ENCODE data around the gene CEP78.
"Not testable (repeated sequence)": the region's sequence is repeated elsewhere in the genome, so short reads cannot be mapped to it uniquely, and the experiment has no call there.

Gene CEP78

DNA sequence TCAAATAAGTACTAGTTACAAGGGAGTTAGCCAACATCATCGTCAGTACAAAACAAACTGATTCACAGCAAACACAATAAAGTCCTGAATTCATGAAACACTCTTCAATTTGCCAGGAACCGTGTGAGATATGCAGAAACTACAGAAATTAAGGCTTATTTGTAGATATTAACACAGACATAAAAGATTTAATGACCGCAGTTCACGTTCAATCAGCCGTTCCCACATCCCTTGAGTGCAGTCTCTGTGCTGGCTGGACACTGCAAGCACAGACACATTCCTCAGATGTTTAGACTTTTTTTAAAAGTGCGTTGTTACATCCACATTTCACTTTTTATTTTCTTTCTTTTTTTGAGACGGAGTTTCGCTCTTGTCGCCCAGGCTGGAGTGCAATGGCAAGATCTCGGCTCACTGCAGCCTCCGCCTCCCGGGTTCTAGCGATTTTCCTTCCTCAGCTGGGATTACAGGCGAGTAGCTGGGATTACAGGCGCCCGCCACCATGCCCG, 566 bp upstream of the CEP78 start:
- no peak for DNase-seq

DNA sequence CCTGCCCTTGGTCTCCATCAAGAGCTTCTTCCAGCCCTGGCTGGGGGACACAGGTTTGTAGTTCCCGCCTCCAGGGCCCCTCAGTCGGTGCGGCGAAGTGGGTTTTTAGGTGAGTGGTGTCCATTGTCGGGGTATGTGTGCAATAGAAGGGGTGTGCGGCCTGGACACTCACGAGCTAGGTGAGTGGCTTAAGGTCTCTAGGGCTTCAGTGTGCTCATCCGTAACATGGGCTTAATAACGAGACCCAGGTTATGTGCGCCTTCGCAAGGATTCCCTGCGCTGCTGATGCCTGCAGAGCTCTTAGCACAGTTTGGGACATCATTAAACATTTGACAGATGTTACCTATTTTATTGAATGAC, 656 bp downstream of the CEP78 start:
- DNase-seq = peak; percentile 21

DNA sequence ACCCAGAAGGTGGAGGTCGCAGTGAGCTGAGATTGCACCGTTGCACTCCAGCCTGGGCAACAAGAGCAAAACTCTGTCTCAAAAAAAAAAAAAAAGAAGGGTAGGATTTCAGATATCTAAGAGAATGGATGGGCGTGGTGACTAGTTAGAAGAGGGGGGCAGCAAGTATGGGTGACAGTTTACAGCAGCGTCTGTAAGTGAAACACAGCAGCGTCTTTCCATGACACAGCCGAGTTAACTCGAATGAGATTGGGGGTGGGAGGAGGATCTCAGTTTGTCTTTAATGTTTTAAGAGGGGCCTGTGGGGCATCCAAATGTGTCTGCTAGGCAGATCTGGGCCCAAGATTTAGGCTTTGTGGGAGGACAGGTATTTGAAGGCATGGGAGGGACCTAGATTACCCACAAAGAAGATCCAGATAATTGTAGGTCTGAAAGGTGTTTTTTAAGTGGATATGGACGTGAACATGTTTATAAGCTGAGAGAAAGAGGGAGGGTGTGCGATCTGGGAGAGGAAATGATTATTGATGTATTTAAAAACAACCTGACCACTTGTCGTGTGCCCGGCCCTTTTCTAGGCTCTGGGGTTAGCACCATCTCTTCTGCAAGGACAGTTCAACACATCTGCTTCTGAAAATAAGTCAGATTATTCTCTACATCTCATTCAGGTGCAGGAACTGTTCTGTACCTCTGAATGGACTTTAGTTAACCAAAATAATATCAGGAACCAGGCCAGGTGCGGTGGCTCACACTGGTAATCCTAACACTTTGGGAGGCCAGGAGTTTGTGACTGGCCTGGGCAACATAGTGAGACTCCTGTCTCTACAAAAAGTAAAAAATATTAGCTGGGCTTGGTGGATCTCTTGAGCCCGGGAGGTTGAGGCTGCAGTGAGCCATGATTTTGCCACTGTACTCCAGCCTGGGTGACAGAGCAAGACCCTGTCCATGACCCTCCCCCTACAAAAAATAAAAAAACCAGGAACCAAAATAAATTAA, 2.5 kb downstream of the CEP78 start:
- DNase-seq = no peak

DNA sequence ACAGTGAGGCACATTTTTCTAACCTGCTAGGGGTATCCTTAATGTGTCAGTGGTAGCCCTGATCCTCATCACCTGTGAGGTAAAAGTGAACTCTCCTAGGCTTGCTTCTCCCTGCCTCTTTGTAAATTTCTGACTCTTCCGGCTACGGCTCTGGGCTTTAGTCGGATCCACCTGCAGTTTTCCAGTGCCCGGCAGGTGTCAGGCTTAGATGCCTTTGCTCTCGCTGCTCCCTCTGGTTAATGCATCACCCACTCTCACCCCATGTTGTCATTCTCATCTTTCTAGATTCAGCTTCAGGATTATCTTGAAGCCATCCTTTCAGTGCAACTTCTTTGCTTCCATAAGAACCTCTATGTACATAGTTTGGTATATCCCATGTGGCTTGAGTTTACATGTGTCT, 3.6 kb downstream of the CEP78 start:
- DNase-seq = no peak

DNA sequence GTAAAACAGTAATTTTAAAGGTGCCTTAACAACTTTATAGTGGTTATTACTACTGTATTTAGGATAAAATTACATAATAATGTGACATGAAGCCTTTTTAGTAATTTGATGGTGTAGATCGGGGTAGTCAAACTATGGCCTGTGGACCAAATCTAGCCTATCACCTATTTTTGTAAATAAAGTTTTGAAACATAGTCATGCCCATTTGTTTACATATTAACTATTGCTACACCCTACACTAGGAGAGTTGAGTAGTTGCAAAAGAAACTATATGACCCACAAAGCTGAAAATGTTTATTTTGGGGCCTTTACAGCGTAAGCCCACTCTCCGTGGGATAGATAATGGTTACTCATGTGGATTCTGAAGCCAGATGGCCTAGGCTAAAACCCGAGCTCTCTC, 6.2 kb downstream of the CEP78 start:
- DNase-seq = no peak

DNA sequence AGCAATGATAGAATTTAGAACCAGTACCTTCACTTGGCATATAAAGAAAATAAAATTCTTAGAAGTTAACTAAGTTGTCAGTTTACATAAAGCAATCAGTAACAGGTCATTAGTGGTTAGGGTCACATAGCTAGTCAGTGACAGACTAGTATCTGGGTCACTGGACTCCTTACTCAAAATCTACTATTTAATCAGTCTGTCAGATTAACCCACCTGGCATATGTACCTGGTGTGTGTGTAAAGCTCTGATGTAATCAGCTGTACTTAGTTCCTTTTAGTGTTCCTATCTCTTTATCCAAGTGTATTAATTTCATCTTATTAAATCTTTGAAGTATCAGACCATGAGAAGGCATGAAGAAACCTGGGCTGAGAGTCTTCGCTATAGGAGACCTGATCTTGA, 7.3 kb downstream of the CEP78 start:
- DNase-seq = no peak

DNA sequence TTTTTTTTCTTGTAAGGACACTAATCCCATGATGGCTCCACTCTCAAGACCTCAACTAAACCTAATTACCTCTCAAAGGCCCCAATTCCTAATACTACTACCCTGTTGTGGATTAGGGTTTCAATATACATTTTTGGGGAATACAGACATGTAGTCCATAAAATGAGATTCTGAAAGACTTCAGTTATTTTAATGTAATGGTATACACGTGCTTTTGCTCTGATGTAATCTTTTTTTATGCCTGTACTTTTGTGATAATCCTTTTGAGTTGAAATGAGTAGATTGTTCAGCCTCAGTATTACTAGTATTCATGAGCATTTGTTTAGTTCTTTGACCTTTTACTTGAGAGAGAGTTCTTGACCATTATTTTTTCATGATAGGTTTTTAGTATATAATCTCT, 9.5 kb downstream of the CEP78 start:
- no peak for DNase-seq

DNA sequence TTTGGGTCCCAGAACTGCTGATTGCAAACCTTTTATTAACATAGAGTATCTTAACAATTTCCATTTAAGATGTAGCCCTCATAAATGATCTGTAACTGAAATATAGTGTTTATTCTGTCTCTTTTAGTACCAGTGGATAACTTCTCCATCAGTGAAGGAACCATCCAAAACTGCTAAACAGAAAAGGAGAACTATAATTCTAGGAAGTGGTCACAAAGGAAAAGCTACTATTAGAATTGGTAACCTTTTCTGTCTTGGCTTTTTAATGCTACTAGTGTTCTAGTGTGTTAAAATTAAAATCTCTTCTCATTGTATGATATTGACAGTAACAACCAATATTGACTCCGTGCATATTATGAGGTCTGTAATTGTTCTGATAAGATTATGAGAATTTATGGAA, 12.8 kb downstream of the CEP78 start:
- DNase-seq = no peak

DNA sequence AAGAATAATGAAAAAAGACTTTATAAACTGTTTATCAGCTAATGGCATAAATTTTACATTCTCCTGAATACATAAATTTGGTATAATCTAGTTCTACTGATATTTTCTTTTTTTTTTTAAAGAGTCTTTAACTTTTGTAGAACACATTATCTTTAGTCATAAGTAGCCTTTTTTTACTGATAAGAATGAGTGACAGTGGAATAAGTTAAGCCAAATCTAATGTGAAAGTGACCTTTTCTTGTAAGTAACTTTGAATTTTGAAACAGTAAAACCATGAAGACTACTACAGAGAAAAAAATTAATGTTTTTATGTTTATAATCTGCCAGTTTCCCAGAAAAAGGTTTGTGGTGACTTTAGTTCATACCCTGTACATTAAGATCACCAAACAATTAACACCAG, 13.7 kb downstream of the CEP78 start:
- no peak for DNase-seq

DNA sequence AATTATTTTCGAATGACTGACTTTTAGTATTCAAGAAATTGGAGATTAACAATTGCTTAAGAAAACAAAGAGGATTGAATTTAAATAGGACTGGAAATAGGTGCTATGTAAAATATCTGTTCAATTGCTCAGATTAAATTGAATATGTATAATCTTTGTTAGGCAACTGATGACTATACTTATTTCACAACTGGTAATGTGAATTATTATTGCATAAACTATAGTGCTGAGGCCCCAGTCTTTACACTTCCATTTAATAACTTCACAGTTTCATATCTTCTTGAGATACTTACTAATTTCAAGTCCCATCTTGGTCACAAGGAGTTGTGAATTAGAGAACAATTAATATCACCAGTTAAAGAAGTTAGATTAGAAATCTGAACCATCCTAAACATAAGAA, 16.7 kb downstream of the CEP78 start:
- DNase-seq = no peak

DNA sequence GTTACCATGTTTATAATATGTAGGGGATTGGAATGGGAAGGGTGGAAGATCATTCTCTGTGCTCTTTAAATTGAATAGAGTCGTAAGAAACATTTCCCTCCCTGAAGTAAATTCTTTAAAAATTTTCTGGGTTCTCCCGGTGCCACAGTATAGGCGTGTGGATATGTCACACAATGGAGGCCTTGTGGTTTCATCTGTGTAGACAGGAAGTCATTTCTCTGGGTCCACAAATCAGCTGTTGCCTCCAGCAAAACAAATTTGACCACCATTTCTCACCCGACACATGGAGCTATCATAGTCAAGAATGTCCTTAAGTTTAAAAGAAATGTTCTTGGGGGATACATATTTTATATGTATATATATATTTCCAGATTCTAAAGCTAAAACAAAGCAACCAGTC, 17.4 kb downstream of the CEP78 start:
- no peak for DNase-seq

DNA sequence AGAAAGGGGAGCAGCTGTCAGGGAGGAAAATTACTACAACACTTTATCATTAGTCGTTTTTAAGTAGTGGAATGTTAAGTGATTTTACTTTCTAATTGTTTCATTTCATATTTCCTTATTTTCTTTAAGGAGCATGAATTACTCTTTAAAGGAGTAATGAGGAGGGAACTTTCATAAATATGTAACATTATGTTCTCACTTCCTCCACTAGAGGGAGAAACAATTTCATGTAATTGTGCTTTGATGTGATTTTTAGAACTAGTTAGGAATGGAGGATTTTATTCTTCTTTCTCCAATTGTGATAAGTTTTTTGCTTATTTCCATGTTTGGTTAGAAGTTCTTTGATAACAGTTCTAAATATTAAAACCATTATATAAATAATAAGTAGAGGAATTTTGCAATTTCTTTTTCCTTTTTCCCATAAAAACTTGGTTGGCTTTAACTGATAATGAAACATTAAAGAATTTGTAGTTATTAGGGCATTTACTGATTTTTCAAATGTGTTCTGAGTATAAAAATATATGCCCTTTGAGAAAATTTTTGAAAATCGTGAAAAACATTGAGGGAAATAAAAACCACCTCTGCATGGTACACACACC, 25.6 kb downstream of the CEP78 start:
- peak; percentile 12 for DNase-seq

DNA sequence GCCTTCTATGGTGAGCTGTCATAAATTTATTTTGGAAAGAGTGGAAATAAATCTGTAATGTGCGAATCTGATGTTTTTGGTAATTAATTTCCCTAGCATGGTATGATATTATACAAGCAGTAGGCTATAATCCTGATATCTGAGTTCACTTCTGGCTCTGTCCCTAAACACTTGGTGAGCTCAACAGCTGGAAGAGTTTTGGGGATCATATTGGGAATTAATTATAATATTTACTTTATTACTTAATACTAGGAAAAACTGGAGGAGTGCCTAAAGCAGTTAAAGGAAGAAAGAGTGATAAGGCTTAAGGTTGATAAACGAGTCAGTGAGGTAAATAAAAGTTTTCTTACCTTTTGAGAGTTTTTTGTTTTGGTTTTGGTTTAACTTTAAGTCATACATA, 26.8 kb downstream of the CEP78 start:
- DNase-seq = no peak

DNA sequence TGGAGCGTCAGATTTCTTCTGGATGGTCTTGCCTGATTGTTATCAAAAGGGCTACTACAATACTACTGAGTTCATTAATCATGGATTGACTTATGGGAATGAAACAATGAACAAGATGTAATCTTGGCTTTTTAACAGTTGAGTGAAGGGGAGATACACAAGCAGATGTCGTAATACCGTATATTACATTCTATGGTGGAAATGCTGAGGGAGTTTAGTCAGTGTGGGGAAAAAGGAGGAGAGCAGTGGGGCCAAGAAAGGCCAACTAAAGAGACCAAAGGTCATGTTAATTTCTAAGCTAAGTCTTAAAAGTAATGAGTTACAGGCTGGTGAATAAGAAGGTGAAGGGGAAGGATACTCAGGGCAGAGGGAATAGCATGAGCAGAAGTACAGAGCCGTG, 32.0 kb downstream of the CEP78 start:
- DNase-seq = no peak

DNA sequence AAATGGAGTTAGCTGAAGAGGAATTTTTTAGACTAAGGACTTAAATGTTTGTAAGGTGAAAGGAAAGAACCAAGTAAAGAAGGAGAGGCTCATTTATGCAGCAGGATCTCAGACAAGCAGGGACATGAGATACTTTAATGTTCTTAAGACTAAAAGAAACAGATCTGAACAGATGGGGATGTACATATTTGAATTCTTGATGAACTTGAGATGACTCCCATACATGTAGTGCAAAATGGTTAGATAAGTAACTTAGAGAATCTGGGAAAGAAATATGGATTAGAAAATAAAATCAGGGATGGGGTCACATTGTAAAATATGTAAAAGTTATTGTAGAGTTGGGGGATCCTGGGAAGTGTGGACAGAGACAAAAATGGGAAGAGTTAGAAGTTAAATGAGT, 33.9 kb downstream of the CEP78 start:
- DNase-seq = no peak

DNA sequence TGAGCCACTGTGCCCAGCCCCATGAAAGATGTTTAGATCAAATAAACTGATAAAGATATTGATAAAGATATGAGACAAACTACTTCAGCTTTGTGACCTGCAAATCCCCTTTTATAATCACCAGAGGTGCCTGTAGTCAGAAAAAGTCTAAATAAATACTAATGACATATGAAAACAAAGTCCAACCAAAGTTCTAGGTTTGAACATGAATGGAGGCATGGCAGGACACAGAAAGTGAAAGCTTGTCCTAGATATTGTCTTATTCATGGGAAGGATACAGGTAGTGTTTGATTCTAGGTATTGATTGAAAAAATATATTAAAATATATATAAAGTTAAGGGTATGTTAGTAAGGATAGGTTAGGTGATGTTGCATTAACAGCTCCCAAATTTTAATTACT, 36.4 kb downstream of the CEP78 start:
- DNase-seq = no peak

DNA sequence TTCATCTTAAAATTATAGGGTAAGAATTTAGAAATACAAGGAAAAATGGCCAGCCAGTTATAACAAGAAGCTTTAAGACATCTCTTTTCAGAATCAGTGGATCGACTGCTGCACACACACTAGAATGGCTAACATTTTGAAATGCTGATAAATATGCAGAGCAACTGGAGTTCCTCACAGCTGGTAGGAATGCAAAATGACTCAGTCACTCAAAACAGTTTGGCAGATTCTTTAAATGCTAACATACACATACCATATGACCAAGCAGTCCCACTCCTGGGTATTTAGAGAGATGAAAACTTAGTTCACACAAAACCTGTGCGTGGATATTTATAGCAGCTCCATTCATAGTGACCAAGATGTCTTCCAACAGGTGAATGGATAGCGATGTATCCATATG, 37.9 kb downstream of the CEP78 start:
- DNase-seq = no peak

DNA sequence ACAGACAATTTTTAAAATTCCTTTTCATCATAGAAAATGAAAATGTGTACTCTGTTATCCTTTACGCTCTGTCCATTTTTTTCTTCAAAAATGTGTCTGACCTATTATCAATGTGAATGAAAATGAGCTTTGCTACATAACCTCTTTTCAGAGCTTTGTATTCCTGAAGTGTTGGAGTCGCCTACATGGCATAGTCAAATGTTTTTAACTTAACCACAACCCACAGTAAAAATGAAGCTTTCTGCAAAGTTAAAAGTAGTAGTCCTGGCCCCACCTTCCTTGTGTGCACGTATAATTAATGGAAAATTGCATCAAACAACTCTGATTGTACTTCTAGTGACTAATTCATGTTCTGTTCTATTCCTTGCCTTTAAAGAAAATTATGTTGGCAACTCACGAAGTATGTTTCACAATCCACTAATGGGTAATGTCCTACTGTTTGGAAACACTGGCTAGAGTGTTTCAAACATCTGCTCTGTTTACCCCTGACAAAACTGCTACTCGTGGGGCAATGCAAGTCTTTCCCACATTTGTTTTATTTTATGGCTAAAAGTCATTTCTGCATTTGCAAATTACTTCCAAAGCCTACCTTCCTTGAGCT, 42.4 kb downstream of the CEP78 start:
- no peak for DNase-seq

DNA sequence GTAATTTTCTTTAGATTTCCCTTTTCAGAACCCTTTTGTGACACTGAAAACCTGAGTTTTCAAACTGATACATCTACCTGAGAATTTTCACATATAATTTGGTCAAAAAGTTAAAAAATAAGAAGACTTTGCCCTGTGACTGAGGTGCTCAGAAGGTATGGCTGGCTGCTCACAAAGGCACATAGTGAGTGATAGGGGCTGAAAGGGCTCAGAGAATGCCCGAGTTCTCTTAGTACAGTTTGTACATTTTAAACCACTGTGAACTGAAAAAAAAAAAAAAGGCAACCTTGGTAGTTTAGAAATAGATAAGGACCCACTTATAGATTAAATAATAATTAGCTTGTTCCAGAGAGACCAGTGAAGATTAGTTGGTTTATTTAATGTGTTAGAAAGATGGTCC, 42.9 kb downstream of the CEP78 start:
- no peak for DNase-seq

DNA sequence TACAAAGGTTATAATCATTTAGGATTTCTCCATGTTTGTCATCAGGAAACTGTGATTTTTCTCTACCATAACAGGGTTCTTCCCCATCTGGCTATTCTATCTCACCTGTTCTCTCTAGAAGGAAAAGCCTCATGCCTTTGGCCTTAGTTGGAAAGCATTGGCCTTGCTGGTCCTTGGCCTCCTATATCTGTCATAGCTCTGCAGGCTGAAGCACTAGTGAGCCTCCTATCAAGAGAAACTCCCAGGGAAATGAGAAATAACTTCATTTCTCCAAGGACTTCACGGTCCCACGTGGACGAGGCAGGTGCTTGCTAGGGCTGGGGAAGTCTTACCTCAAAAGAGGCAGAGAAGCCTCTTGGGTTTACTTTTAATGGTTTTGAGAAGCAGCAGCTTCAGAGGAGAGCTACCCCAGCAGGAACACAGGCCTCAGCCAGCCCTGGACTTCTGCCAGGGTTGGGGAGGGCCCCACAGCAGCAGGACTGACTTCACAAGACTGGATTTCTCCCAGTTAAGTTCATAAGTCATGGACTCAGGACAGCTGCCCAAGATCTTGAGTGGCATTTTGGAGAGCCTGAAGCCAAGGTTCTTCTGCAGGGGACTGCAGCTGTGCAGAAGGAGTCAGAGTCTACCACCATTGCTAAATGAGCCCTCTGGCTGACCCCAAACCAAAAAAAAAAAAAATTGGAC, 45.2 kb downstream of the CEP78 start:
- DNase-seq = no peak

DNA sequence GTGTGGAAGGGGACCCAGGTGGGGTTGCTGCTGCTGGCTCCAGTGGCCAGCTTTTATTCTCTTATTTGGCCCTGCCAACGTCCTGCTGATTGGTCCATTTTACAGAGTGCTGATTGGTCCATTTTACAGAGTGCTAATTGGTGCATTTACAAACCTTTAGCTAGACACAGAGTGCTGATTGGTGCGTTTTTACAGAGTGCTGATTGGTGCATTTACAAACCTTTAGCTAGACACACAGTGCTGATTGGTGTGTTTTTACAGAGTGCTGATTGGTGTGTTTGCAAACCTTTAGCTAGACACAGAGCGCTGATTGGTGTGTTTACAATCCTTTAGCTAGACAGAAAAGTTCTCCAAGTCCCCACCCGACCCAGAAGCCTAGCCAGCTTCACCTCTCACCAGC, 48.3 kb downstream of the CEP78 start:
- not testable (repeated sequence) for DNase-seq

DNA sequence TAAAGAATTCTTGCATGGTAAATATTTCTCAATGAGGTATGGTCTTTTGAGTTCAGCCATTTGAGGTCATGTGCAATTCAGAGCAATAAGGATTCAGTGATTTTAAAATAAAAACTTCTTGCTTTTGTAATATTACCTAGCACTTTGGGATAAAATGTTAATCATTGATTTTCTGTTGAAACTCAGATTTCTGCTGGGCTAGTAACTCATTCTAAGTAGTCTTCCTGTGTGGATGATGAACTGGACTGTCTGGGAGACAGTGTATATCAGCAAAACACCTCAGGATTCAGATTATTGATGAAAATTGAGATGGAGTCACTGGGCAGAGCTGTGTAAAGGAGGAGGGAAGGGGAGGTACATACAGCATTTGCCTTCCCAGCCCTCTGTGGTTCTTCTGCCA, 50.2 kb downstream of the CEP78 start:
- no peak for DNase-seq

DNA sequence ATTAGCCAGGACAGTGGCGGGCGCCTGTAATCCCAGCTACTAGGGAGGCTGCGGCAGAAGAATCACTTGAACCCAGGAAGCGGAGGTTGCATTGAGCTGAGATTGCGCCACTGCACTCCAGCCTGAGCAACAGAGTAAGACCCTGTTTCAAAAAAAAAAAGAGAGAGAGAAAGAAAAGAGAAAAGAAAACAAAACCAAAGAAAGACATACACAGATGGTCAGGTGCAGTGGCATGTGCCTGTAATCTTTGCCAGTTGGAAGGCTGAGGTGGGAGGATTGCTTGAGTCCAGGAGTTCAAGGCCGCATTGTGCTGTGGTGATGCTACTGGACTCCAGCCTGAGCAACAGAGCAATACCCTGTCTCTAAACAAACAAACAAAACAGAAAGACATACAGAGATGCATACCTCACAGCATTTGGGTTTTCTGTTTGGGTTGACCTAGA, 51.1 kb downstream of the CEP78 start:
- no peak for DNase-seq
